ENCODE data around the gene ST6GALNAC5. TPM values are rescaled to one million over a fixed set of nuclear protein-coding genes. Genes with fewer than 3 reads are reported as not detected.

The ST6GALNAC5 gene
- total and polyA plus RNA-seq, 2 donors (not counting 3 experiments of a cell fraction or from before 2014, with no cell fraction given), result not detected

GRCh38 chr1:76933847-76934815 lies 66.9 kb downstream of the ST6GALNAC5 start:
- no peak overlapping the region for H3K4me2 ChIP-seq (ENCODE audit: insufficient read depth, low read length)
- FAIRE-seq (no peak), DNase-seq (ENCODE audit: low read depth, low spot score) (no peak)
- H3K9me1 ChIP-seq (replicated peaks; ENCODE audit: control insufficient read depth, extremely low read depth, insufficient read depth, low read length), result no peaks in the 10 kb centered on the region
- TF ChIP-seq EZH2 (IDR thresholded peaks at IDR 0.05; ENCODE audit: borderline replicate concordance, low read depth, low read length, severe bottlenecking) (no peak), MAX (IDR thresholded peaks at IDR 0.05; ENCODE audit: insufficient read depth, insufficient read length) (no peak), GATA2 (IDR thresholded peaks at IDR 0.05; ENCODE audit: insufficient read depth, insufficient read length, low read depth, low read length) (no peak), MYC (IDR thresholded peaks at IDR 0.05; ENCODE audit: low read depth, low read length) (no peak), CTCF (IDR thresholded peaks at IDR 0.05; ENCODE audit: extremely low read depth in 1 of 2, insufficient read depth in 1 of 2, low read depth in 1 of 2, low read length in 2 of 2) (no peak)
- POLR2A ChIA-PET, result no interaction called here
- no peak overlapping the region for H2AFZ ChIP-seq (ENCODE audit: low read depth, low read length)
- H3K9ac ChIP-seq (replicated peaks; ENCODE audit: extremely low read depth, insufficient read depth, low read length), result no peak overlapping the region
- H3K4me1 ChIP-seq (ENCODE audit: control insufficient read depth, extremely low read depth, insufficient read depth, low read length), result no peaks in the 10 kb centered on the region
- BruUV-seq (replicated peaks), result no TSS peak
- dilution Hi-C loops (cut with MboI; ENCODE audit: extremely low pct_ligation_motif_present, low sequenced_read_pairs), result no loop called here
- peaks cover 0 to 7% of the 10 kb centered on the region in 2 experiments for H3K27me3 ChIP-seq (ENCODE audit: control insufficient read depth in 2 of 2, insufficient read depth in 2 of 2, low read length in 2 of 2)
- intact Hi-C loops (cut with micrococcal nuclease), result no loop called here
- CTCF ChIA-PET, result interaction anchor here (0.6 kb wide), 1 partner anchor 15 kb away, joined by 3 read pairs; no protein-coding TSS in a partner anchor
- H3K9me3 ChIP-seq (replicated peaks; ENCODE audit: control insufficient read depth, insufficient read depth, low read length), result no peaks in the 10 kb centered on the region
- no peak overlapping the region for H3K27ac ChIP-seq (ENCODE audit: insufficient read depth, low read depth, low read length)
- no peaks in the 10 kb centered on the region for H4K20me1 ChIP-seq (replicated peaks; ENCODE audit: control insufficient read depth, extremely low read depth, insufficient read depth, low read length)
- H3K79me2 ChIP-seq (ENCODE audit: control insufficient read depth, insufficient read depth, low read length), result no peaks in the 10 kb centered on the region
- H3K36me3 ChIP-seq (ENCODE audit: control insufficient read depth in 2 of 2, extremely low read depth in 1 of 2, insufficient read depth in 2 of 2, low read length in 2 of 2), result no peaks in the 10 kb centered on the region
- no peak overlapping the region for H3K4me3 ChIP-seq (replicated peaks in 1 of 3; ENCODE audit: insufficient read depth in 1 of 3, low read depth in 1 of 3, low read length in 3 of 3)

All from endothelial cell of umbilical vein (primary cell).